Measurements from ENCODE around the gene LY9. TPM values are rescaled to one million over a fixed set of nuclear protein-coding genes. Genes with fewer than 3 reads are reported as not detected.

LY9 gene
- total RNA-seq, 2 experiments from 2014 or later: 1.3 to 8.0 TPM

- Mint-ChIP-seq H3K27me3 (peaks cover 30% of the 10 kb centered on the region), H3K9me3 (ENCODE audit: low read depth) (peaks cover 2% of the 10 kb centered on the region), H3K36me3 (peaks cover 12% of the 10 kb centered on the region), H3K27ac (peak overlapping the region; percentile 89), H3K4me1 (peaks cover 70% of the 10 kb centered on the region), H3K4me3 (peak overlapping the region; percentile 74)
- peak; percentile 63 for ATAC-seq
- DNase-seq: peak; percentile 89
- CTCF ChIA-PET: interaction anchor here (0.7 to 13.3 kb wide), 17 partner anchors 10 to 155 kb away, joined by 3 to 133 read pairs (median 5); partner anchors contain the start of genes CD48 and ITLN2
Observed at GRCh38 chr1:160797861-160798273, 1.9 kb downstream of the LY9 start.

GRCh38 chr1:160798439-160798838 lies 2.5 kb downstream of the LY9 start:
- CTCF ChIA-PET: interaction anchor here (0.7 to 13.3 kb wide), 14 partner anchors 13 to 154 kb away, joined by 3 to 133 read pairs (median 5); partner anchors contain the start of genes CD48 and ITLN2
- no peak for ATAC-seq
- H3K4me3 Mint-ChIP-seq: no peak overlapping the region

GRCh38 chr1:160799641-160800040 lies 3.7 kb downstream of the LY9 start:
- no peak overlapping the region for H3K27ac Mint-ChIP-seq
- no peak overlapping the region for H3K4me3 Mint-ChIP-seq
- CTCF ChIA-PET: interaction anchor here (0.8 to 13.3 kb wide), 3 partner anchors 21 to 297 kb away, joined by 3 to 133 read pairs (median 53); no protein-coding TSS in a partner anchor

More at GRCh38 chr1:160798439-160798838, 2.5 kb downstream of the LY9 start:
- peaks cover 2% of the 10 kb centered on the region for H3K9me3 Mint-ChIP-seq (ENCODE audit: low read depth)
- no peak for DNase-seq
- H3K27ac Mint-ChIP-seq: peak overlapping the region; percentile 89
- H3K4me1 Mint-ChIP-seq: peaks cover 70% of the 10 kb centered on the region
- peaks cover 14% of the 10 kb centered on the region for H3K36me3 Mint-ChIP-seq
- H3K27me3 Mint-ChIP-seq: peaks cover 30% of the 10 kb centered on the region

GRCh38 chr1:160800142-160800541 lies 4.2 kb downstream of the LY9 start:
- DNase-seq: no peak
- Mint-ChIP-seq H3K4me1 (peaks cover 69% of the 10 kb centered on the region), H3K27ac (no peak overlapping the region), H3K27me3 (peaks cover 34% of the 10 kb centered on the region), H3K4me3 (no peak overlapping the region), H3K9me3 (ENCODE audit: low read depth) (peaks cover 7% of the 10 kb centered on the region), H3K36me3 (peaks cover 25% of the 10 kb centered on the region)
- ATAC-seq: no peak
- CTCF ChIA-PET: interaction anchor here (0.8 to 13.3 kb wide), 3 partner anchors 21 to 297 kb away, joined by 3 to 133 read pairs (median 53); no protein-coding TSS in a partner anchor

More at GRCh38 chr1:160799641-160800040, 3.7 kb downstream of the LY9 start:
- Mint-ChIP-seq H3K9me3 (ENCODE audit: low read depth) (peaks cover 4% of the 10 kb centered on the region), H3K4me1 (peaks cover 70% of the 10 kb centered on the region), H3K27me3 (peaks cover 31% of the 10 kb centered on the region), H3K36me3 (peaks cover 21% of the 10 kb centered on the region)
- no peak for ATAC-seq
- no peak for DNase-seq

- no peak for ATAC-seq
- peaks cover 62% of the 10 kb centered on the region for H3K4me1 Mint-ChIP-seq
- peaks cover 9% of the 10 kb centered on the region for H3K9me3 Mint-ChIP-seq (ENCODE audit: low read depth)
- CTCF ChIA-PET: interaction anchor here (13.3 kb wide), 1 partner anchor 22 kb away, joined by 133 read pairs; no protein-coding TSS in a partner anchor
- peaks cover 36% of the 10 kb centered on the region for H3K27me3 Mint-ChIP-seq
- H3K27ac Mint-ChIP-seq: peak overlapping the region; percentile 45
- peaks cover 28% of the 10 kb centered on the region for H3K36me3 Mint-ChIP-seq
- DNase-seq: no peak
- peak overlapping the region; percentile 40 for H3K4me3 Mint-ChIP-seq
Observed at GRCh38 chr1:160800645-160801408, 4.9 kb downstream of the LY9 start.

GRCh38 chr1:160801836-160802580 lies 6.0 kb downstream of the LY9 start:
- CTCF ChIA-PET: interaction anchor here (0.6 to 13.3 kb wide), 4 partner anchors 23 to 151 kb away, joined by 3 to 133 read pairs (median 4); no protein-coding TSS in a partner anchor
- no peak overlapping the region for H3K4me3 Mint-ChIP-seq
- no peak overlapping the region for H3K27ac Mint-ChIP-seq
- peaks cover 19% of the 10 kb centered on the region for H3K9me3 Mint-ChIP-seq (ENCODE audit: low read depth)
- peaks cover 59% of the 10 kb centered on the region for H3K4me1 Mint-ChIP-seq
- peaks cover 35% of the 10 kb centered on the region for H3K36me3 Mint-ChIP-seq
- DNase-seq (no peak), ATAC-seq (no peak)
- H3K27me3 Mint-ChIP-seq: peaks cover 36% of the 10 kb centered on the region

- ATAC-seq (peak; percentile 47), DNase-seq (no peak)
- Mint-ChIP-seq H3K4me3 (no peak overlapping the region), H3K27ac (no peak overlapping the region), H3K36me3 (peaks cover 38% of the 10 kb centered on the region), H3K4me1 (peaks cover 22% of the 10 kb centered on the region), H3K27me3 (peaks cover 21% of the 10 kb centered on the region), H3K9me3 (ENCODE audit: low read depth) (peaks cover 24% of the 10 kb centered on the region)
- CTCF ChIA-PET: interaction anchor here (0.8 to 1.9 kb wide), 4 partner anchors 11 to 30 kb away, joined by 3 to 6 read pairs (median 5); no protein-coding TSS in a partner anchor
Observed at GRCh38 chr1:160806109-160806665, 10.2 kb downstream of the LY9 start.

- Mint-ChIP-seq H3K4me1 (peaks cover 18% of the 10 kb centered on the region), H3K36me3 (peaks cover 34% of the 10 kb centered on the region)
- CTCF ChIA-PET: interaction anchor here (0.8 to 1.4 kb wide), 4 partner anchors 11 to 31 kb away, joined by 3 to 6 read pairs (median 4); no protein-coding TSS in a partner anchor
Observed at GRCh38 chr1:160806784-160807183, 10.8 kb downstream of the LY9 start.

GRCh38 chr1:160807247-160807646 lies 11.3 kb downstream of the LY9 start:
- CTCF ChIA-PET: interaction anchor here (0.8 to 1.2 kb wide), 3 partner anchors 12 to 31 kb away, joined by 3 to 6 read pairs (median 3); no protein-coding TSS in a partner anchor
- peaks cover 34% of the 10 kb centered on the region for H3K36me3 Mint-ChIP-seq
- H3K4me3 Mint-ChIP-seq: no peak overlapping the region
- DNase-seq: no peak
- no peak overlapping the region for H3K27ac Mint-ChIP-seq
- ATAC-seq: no peak
- peaks cover 21% of the 10 kb centered on the region for H3K27me3 Mint-ChIP-seq
- peaks cover 24% of the 10 kb centered on the region for H3K9me3 Mint-ChIP-seq (ENCODE audit: low read depth)
- peaks cover 18% of the 10 kb centered on the region for H3K4me1 Mint-ChIP-seq

More at GRCh38 chr1:160806784-160807183, 10.8 kb downstream of the LY9 start:
- Mint-ChIP-seq H3K27ac (no peak overlapping the region), H3K4me3 (no peak overlapping the region), H3K9me3 (ENCODE audit: low read depth) (peaks cover 24% of the 10 kb centered on the region), H3K27me3 (peaks cover 21% of the 10 kb centered on the region)
- ATAC-seq (no peak), DNase-seq (no peak)

GRCh38 chr1:160807738-160808137 lies 11.8 kb downstream of the LY9 start:
- Mint-ChIP-seq H3K9me3 (ENCODE audit: low read depth) (peaks cover 22% of the 10 kb centered on the region), H3K36me3 (peaks cover 34% of the 10 kb centered on the region), H3K27ac (no peak overlapping the region), H3K4me3 (no peak overlapping the region), H3K4me1 (peaks cover 14% of the 10 kb centered on the region), H3K27me3 (peaks cover 19% of the 10 kb centered on the region)
- ATAC-seq: no peak
- CTCF ChIA-PET: interaction anchor here (1.0 to 1.3 kb wide), 2 partner anchors 10 to 12 kb away, joined by 3 to 5 read pairs; no protein-coding TSS in a partner anchor
- no peak for DNase-seq

GRCh38 chr1:160808289-160808688 lies 12.3 kb downstream of the LY9 start:
- Mint-ChIP-seq H3K4me1 (peaks cover 19% of the 10 kb centered on the region), H3K27ac (no peak overlapping the region), H3K27me3 (peaks cover 15% of the 10 kb centered on the region), H3K36me3 (peaks cover 33% of the 10 kb centered on the region), H3K9me3 (ENCODE audit: low read depth) (peaks cover 22% of the 10 kb centered on the region), H3K4me3 (no peak overlapping the region)
- DNase-seq (no peak), ATAC-seq (no peak)
- CTCF ChIA-PET: interaction anchor here (1.3 kb wide), 1 partner anchor 11 kb away, joined by 5 read pairs; no protein-coding TSS in a partner anchor

- H3K27me3 Mint-ChIP-seq: no peaks in the 10 kb centered on the region
- ATAC-seq (no peak), DNase-seq (no peak)
- CTCF ChIA-PET: interaction anchor here (1.0 kb wide), 1 partner anchor 135 kb away, joined by 3 read pairs; no protein-coding TSS in a partner anchor
- H3K27ac Mint-ChIP-seq: no peak overlapping the region
- peaks cover 21% of the 10 kb centered on the region for H3K36me3 Mint-ChIP-seq
- no peak overlapping the region for H3K4me3 Mint-ChIP-seq
- peaks cover 23% of the 10 kb centered on the region for H3K4me1 Mint-ChIP-seq
- peaks cover 17% of the 10 kb centered on the region for H3K9me3 Mint-ChIP-seq (ENCODE audit: low read depth)
Observed at GRCh38 chr1:160810486-160810885, 14.5 kb downstream of the LY9 start.
